GM18907 (cell line): ENCODE measurements around the gene SARDH.

Experiments used
- ATAC-seq: cut with Tn5 transposase; IDR thresholded peaks from one replicate; pipeline ENCODE4 v1.9.1; 2021; ENCODE audit warnings: mild to moderate bottlenecking, moderate library complexity; ENCODE audit not compliant: unreplicated experiment

The SARDH gene

DNA sequence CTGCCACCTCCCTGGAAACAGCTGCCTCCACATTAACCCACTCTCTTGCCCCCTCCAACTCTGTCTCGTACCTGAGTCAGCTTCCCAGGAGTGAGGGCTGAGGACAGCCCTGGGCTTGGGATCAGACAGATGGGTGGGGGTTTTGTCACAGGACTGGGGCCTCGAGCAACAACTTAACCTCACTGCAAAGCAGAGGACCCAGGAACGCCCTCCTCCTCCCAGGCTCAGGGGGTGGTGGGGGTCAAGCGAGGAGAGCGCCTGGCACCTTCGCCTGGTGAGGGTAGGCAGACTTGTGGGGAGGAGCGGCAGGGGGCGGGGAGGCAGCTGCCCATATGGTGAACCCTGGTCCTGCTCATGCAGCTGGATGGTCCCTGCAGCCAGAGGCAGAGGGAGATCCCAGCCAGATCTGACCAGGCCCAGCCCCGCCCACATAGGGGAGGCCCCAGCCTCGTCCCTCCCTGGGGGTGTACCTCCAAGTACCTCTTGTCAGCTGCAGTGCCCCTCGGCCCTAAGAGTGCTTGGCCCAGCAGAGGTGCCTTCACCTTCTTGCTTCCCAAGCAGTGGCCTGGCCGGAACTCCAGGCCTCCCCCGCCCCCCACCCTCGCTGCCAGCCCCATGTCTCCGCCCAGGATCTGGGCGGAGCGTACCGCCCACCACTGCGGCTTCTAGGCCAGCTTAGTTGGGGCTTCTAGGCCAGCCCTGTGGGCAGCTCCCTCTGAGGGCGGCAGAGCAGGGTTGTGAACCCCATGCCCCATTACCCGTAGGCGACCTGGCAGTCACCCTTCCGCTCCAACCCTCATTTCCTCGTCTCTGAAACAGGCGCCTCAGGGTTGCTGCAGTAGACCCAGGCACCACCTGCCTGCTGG is at the start of gene SARDH:
SARDH (minus strand) TSS at position 579 of the 866 bp plus-strand sequence. CDS start 4,179 bp downstream, outside the sequence.
- no peak for ATAC-seq

DNA sequence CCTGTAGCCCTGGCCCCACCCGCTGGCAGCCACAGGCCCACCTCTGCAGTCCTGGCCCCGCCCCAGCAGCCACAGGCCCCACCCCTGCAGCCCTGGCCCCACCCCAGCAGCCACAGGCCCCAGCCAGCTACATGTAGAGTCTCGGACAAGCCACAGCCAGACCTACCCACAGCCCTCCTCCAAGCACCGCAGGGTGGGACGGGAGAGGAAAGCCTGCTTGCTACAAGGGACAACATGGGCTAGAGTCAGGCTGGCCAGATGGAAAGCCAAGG is 49.5 kb upstream of the SARDH start:
- ATAC-seq, result no peak

- no peak for ATAC-seq
These were observed 49.0 kb upstream of the SARDH start for GRCh38 chr9:133786907-133787753.

DNA sequence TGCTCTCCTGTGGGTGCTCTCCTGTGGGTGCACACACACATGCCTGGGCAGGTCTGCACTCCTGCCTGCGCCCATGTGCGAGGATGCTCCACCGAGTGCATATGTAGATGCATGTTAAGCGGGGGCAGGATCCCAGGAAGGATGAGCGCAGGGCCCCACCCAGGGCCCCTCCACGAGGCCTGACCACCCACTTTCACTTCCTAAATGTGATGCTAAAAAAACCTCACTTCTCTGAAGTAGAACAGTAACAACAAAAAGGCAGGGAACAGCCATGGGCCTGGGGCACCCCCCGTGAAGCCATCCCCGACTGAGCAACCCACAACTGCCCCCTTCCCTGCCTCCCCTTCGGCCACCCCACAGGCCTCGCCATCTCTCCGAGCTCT is 48.2 kb upstream of the SARDH start:
- no peak for ATAC-seq

DNA sequence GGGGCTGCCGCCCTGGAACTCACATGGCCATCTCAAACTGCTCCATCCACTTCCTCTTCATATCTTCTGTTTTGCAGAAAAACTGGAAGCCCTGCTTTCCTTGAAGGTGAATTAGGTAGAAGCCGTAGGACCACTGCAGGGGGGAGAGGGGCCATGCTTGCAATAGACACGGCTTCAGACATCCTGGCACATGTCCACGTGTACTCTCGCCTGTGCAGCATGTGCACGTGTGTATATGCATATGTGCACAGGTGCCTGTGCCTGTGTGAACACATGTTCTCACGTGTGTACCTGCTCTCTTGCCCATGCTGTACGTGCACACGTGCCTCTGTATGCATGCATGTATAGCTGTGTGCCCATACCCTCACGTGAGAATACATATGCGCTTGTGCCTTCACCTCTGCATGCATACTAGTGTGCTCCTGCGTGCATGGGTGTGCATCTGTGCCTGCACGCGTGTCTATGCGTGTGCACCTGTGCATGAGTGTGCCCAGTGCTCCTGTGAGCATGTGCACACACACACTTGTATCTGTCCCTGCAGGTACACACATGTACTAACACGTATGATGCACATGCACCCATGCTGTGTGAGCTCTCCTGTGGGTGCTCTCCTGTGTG is 47.7 kb upstream of the SARDH start:
- ATAC-seq, result no peak

GRCh38 chr9:133784731-133785561 is 46.8 kb upstream of the SARDH start:
- no peak for ATAC-seq

- ATAC-seq, result no peak
These were observed 45.2 kb upstream of the SARDH start for GRCh38 chr9:133783331-133783731.

- no peak for ATAC-seq
These were observed 44.3 kb upstream of the SARDH start for GRCh38 chr9:133782157-133783130.

DNA sequence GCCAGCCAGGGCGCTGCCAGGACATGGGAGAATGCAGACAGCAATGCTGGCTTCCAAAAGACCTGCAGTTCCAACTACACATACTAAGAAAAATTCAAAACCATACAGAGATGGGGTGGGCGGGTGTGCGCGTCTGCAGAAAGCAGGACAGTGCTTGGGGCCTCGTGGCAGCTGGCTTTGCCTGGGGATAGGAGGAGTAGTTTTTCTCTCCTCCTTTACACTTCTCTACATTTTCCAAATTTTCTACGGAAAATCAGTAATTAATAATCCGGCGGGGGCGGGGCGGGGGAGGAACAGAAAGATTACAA is 43.6 kb upstream of the SARDH start:
- no peak for ATAC-seq

- ATAC-seq, result no peak
These were observed 43.0 kb upstream of the SARDH start for GRCh38 chr9:133780962-133781827.

DNA sequence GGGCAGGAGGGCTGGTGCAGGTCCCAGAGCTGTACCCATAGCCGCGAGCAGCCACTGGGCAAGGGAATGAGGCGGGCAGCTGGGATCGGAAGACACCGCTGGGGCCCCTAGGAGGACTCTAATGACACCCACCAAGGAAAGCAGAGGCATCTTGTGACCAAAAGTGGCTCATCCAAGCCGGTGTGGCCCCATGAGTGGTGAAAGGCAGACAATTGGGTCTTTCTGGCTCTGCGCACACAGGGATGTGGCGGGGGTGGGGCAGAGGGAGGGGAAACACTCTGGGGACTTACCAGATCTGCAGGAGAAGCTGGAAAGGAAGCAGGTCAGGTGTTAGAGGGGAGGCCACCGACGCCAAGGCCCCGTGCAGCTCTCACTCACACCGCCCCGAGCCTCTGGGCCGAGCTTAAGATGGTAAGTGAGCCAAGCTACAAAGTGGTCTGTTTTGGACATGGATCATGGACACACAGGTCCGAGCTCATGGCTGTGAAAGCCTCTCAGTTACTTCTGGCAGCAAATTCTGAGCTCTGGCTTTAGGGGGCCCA is 42.3 kb upstream of the SARDH start:
- ATAC-seq, result no peak

DNA sequence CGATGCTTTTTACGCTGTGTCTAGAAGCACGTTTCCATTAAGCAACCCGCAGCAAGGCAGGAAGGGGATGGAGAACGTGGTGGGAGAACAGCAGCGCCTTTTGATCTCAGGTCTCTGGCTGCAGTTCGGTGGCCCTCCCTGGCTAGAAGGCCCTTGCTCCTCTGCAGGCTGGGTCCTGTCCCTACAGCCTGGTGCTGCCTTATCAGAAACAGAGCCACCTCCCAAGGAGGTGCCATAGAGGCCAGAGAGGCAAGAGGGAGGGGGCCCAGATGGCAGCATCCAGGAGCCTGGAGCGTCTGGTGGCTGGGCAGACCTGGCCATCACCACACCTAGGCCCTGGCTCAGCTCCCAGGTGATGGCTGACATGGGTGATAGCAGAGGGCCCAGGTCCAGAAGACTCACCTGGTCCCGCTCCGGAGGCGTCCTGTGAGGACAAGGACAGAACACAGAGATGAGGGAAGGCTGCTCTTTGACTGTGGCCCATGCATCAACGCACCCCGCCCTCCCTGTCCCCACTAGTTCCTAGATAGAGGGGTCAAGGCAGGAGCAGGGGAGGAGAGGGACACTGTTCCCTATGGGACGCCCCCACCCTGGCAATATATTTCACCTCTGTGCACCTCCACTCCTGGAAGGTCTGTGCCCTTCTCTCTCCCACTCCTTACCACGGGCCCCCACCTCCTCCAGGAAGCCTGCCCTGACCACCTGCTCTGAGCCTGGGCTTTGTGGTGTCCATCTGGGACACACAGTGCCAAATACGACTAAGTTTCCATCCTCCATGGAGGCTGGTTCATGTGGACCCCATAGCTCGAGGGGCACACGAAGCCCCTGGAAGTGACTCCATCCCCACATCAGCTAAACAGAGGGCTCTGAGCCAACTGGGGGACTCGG is 41.6 kb upstream of the SARDH start:
- no peak for ATAC-seq

GRCh38 chr9:133779081-133779480 is 40.9 kb upstream of the SARDH start:
- ATAC-seq, result no peak

DNA sequence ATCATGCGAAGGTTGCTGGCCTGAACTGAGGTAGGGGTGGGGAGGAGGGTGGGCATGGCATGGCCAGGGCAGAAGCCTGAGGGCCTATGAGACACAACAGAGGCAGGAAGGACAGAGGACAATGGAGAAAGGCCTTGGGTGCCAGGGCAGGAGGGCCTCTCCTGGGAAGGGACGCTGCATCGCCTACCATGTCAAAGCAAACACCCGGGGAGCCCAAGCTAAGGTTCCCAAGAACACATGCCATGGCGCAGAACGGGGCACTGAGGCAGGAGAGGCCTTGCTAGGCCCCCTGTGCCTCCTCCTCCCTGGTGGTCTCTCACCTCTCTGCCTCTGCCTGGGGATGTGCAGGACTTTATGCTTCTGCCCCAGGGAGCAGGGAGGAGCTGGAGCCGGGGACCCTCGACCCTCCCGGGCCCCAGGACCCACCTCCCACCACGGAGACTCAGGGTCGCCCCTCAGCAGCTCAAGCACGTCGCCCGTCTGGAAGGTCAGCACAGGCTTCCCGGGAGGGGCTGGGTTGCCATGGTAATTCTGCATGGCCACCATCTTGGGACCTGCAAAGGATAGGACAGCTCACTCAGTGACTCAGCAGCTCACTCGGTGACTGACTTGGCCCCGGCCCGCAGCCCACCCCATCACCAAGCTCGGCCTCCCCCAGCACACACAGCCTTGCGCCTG is 40.3 kb upstream of the SARDH start:
- no peak for ATAC-seq

DNA sequence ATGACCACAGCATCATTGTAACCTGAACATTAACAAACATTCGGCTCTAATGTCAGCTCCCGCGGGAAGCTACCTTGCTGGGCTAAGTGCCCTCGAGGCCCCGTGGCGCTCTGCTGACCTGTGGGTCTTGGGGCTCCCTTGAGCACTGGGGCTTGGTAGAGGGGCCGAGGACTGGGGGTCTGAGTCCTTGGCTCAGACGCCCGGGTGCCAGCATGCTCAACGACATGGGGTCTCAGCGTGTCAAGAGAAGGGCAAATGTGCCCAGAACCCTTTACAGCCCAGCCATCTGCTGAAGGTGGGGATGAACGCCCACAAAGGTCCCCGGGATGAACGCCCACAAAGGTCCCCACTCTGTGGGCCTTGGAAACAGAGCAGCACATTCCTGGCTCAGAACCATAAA is 39.7 kb upstream of the SARDH start:
- no peak for ATAC-seq

- ATAC-seq, result no peak
These were observed 39.1 kb upstream of the SARDH start for GRCh38 chr9:133777068-133777791.
